Measurements from ENCODE around the gene PUM1. TPM values are rescaled to one million over a fixed set of nuclear protein-coding genes. Genes with fewer than 3 reads are reported as not detected.
"Not testable (repeated sequence)": the region's sequence is repeated elsewhere in the genome, so short reads cannot be mapped to it uniquely, and the experiment has no call there.

PUM1 gene
- total and polyA plus RNA-seq, 2 donors (not counting 3 experiments of a cell fraction or from before 2014, with no cell fraction given), result 94.7 to 124 TPM

- no TSS peak for BruUV-seq (replicated peaks)
- H3K4me1 ChIP-seq (ENCODE audit: control insufficient read depth, extremely low read depth, insufficient read depth, low read length), result peaks cover 11% of the 10 kb centered on the region
- intact Hi-C loops (cut with micrococcal nuclease) (loop anchor here (1.0 kb wide), 1 partner anchor 8 kb away; no protein-coding TSS in a partner anchor), dilution Hi-C loops (cut with MboI; ENCODE audit: extremely low pct_ligation_motif_present, low sequenced_read_pairs) (no loop called here)
- no peaks in the 10 kb centered on the region for H3K27me3 ChIP-seq (ENCODE audit: control insufficient read depth in 2 of 2, insufficient read depth in 2 of 2, low read length in 2 of 2)
- TF ChIP-seq MAX (IDR thresholded peaks at IDR 0.05; ENCODE audit: insufficient read depth, insufficient read length) (no peak), POLR2A (IDR thresholded peaks at IDR 0.05; ENCODE audit: low read depth, low read length) (no peak), GATA2 (IDR thresholded peaks at IDR 0.05; ENCODE audit: insufficient read depth, insufficient read length, low read depth, low read length) (no peak)
- ChIA-PET CTCF (interaction anchor here (1.0 kb wide), 1 partner anchor 134 kb away, joined by 4 read pairs; no protein-coding TSS in a partner anchor), POLR2A (interaction anchor here (0.6 to 1.0 kb wide), 2 partner anchors 32 to 95 kb away, joined by 3 to 4 read pairs; no protein-coding TSS in a partner anchor)
- H3K79me2 ChIP-seq (ENCODE audit: control insufficient read depth, insufficient read depth, low read length), result peaks cover 74% of the 10 kb centered on the region
- peaks cover 3 to 7% of the 10 kb centered on the region in 2 experiments for H3K36me3 ChIP-seq (ENCODE audit: control insufficient read depth in 2 of 2, extremely low read depth in 1 of 2, insufficient read depth in 2 of 2, low read length in 2 of 2)
- peak overlapping the region; percentile 99 for H3K4me2 ChIP-seq (ENCODE audit: insufficient read depth, low read length)
- H2AFZ ChIP-seq (ENCODE audit: low read depth, low read length), result no peak overlapping the region
- H4K20me1 ChIP-seq (replicated peaks; ENCODE audit: control insufficient read depth, extremely low read depth, insufficient read depth, low read length), result peaks cover 13% of the 10 kb centered on the region
- no peaks in the 10 kb centered on the region for H3K9me3 ChIP-seq (replicated peaks; ENCODE audit: control insufficient read depth, insufficient read depth, low read length)
- FAIRE-seq (no peak), DNase-seq (ENCODE audit: low read depth, low spot score) (no peak)
- H3K4me3 ChIP-seq (replicated peaks in 1 of 3; ENCODE audit: insufficient read depth in 1 of 3, low read depth in 1 of 3, low read length in 3 of 3), result peak overlapping the region in 2 of 3 experiments; percentile 82 to 99
- no peaks in the 10 kb centered on the region for H3K9me1 ChIP-seq (replicated peaks; ENCODE audit: control insufficient read depth, extremely low read depth, insufficient read depth, low read length)
- H3K9ac ChIP-seq (replicated peaks; ENCODE audit: extremely low read depth, insufficient read depth, low read length), result peak overlapping the region; percentile 100
- no peak overlapping the region for H3K27ac ChIP-seq (ENCODE audit: insufficient read depth, low read depth, low read length)
Observed at GRCh38 chr1:31062867-31063380, 2.6 kb downstream of the PUM1 start.

- H3K27ac ChIP-seq (ENCODE audit: insufficient read depth, low read depth, low read length); DNase-seq (ENCODE audit: low read depth, low spot score); dilution Hi-C loops (cut with MboI; ENCODE audit: extremely low pct_ligation_motif_present, low sequenced_read_pairs); CTCF ChIA-PET; H3K9me3 ChIP-seq (replicated peaks; ENCODE audit: control insufficient read depth, insufficient read depth, low read length); H3K27me3 ChIP-seq (ENCODE audit: control insufficient read depth in 2 of 2, insufficient read depth in 2 of 2, low read length in 2 of 2); H3K9me1 ChIP-seq (replicated peaks; ENCODE audit: control insufficient read depth, extremely low read depth, insufficient read depth, low read length); H3K36me3 ChIP-seq (ENCODE audit: control insufficient read depth in 2 of 2, extremely low read depth in 1 of 2, insufficient read depth in 2 of 2, low read length in 2 of 2); BruUV-seq (replicated peaks); H2AFZ ChIP-seq (ENCODE audit: low read depth, low read length); H3K9ac ChIP-seq (replicated peaks; ENCODE audit: extremely low read depth, insufficient read depth, low read length); intact Hi-C loops (cut with micrococcal nuclease): not testable (repeated sequence)
- peaks cover 80% of the 10 kb centered on the region for H3K79me2 ChIP-seq (ENCODE audit: control insufficient read depth, insufficient read depth, low read length)
- peak; percentile 53 for FAIRE-seq
- POLR2A ChIA-PET, result interaction anchor here (0.6 kb wide), 1 partner anchor 94 kb away, joined by 4 read pairs; no protein-coding TSS in a partner anchor
- peaks cover 13% of the 10 kb centered on the region for H4K20me1 ChIP-seq (replicated peaks; ENCODE audit: control insufficient read depth, extremely low read depth, insufficient read depth, low read length)
- H3K4me1 ChIP-seq (ENCODE audit: control insufficient read depth, extremely low read depth, insufficient read depth, low read length), result peaks cover 11% of the 10 kb centered on the region
- H3K4me2 ChIP-seq (ENCODE audit: insufficient read depth, low read length), result peak overlapping the region; percentile 99
- H3K4me3 ChIP-seq (replicated peaks in 1 of 3; ENCODE audit: insufficient read depth in 1 of 3, low read depth in 1 of 3, low read length in 3 of 3), result peak overlapping the region in 1 of 3 experiments; percentile 99
Observed at GRCh38 chr1:31062162-31062866, 3.2 kb downstream of the PUM1 start.
